Kidney epithelial cell (primary cell): ENCODE results near the gene LEUTX. TPM values are rescaled to one million over a fixed set of nuclear protein-coding genes. Genes with fewer than 3 reads are reported as not detected.
"Not testable (repeated sequence)": the region's sequence is repeated elsewhere in the genome, so short reads cannot be mapped to it uniquely, and the experiment has no call there.

ENCODE experiments used
- DNase-seq: peaks from one replicate; pipeline ENCODE4 v3.0.0-alpha.2; 2010; ENCODE audit warnings: low read depth
- H3K27me3 ChIP-seq: 2 replicates; pipeline ENCODE4 v1.6.0; 2011; ENCODE audit warnings: low read length; ENCODE audit not compliant: control insufficient read depth, insufficient read depth
- H3K36me3 ChIP-seq: 2 replicates; pipeline ENCODE4 v1.5.1; 2011; ENCODE audit warnings: low read length; ENCODE audit not compliant: control insufficient read depth, insufficient read depth
- H3K4me3 ChIP-seq: 2 replicates; pipeline ENCODE4 v1.5.1; 2011; ENCODE audit warnings: low read depth, mild to moderate bottlenecking, control low read depth, low read length
- CTCF ChIP-seq: IDR thresholded peaks from 2 replicates; pipeline ENCODE4 v1.5.1; 2011; ENCODE audit warnings: mild to moderate bottlenecking, moderate library complexity, low read length, control low read depth, inconsistent platforms; ENCODE audit not compliant: insufficient read depth, poor library complexity, severe bottlenecking
- total RNA-seq: library from RNA; depleted of rRNA; stranded (reverse); fragments of >200 nt; gene quantifications from 2 replicates; pipeline ENCODE4 v1.2.3, GENCODE V29; 2015

LEUTX gene
- total RNA-seq, 1 donor from 2014 or later = not detected

GRCh38 chr19:39795001-39795400 lies 16.3 kb downstream of the LEUTX start:
- no peak for DNase-seq
- no peaks in the 10 kb centered on the region for H3K36me3 ChIP-seq
- no peak for TF ChIP-seq CTCF
- H3K27me3 ChIP-seq = peaks cover 2% of the 10 kb centered on the region
- H3K4me3 ChIP-seq = no peak overlapping the region

GRCh38 chr19:39796000-39796498 lies 17.4 kb downstream of the LEUTX start:
- H3K27me3 ChIP-seq = peaks cover 2% of the 10 kb centered on the region

GRCh38 chr19:39797083-39797482 lies 18.4 kb downstream of the LEUTX start:
- peaks cover 2% of the 10 kb centered on the region for H3K27me3 ChIP-seq
- no peak overlapping the region for H3K4me3 ChIP-seq
- DNase-seq = no peak
- TF ChIP-seq CTCF = no peak
- H3K36me3 ChIP-seq = no peaks in the 10 kb centered on the region

More at GRCh38 chr19:39796000-39796498, 17.4 kb downstream of the LEUTX start:
- Histone ChIP-seq H3K4me3 (no peak overlapping the region), H3K36me3 (no peaks in the 10 kb centered on the region)
- TF ChIP-seq CTCF = no peak
- no peak for DNase-seq

GRCh38 chr19:39802958-39803357 lies 24.3 kb downstream of the LEUTX start:
- H3K36me3 ChIP-seq = no peaks in the 10 kb centered on the region
- H3K4me3 ChIP-seq = no peak overlapping the region
- TF ChIP-seq CTCF = no peak
- DNase-seq = no peak
- H3K27me3 ChIP-seq = no peaks in the 10 kb centered on the region

GRCh38 chr19:39805104-39805503 lies 26.4 kb downstream of the LEUTX start:
- no peak overlapping the region for H3K4me3 ChIP-seq
- no peaks in the 10 kb centered on the region for H3K36me3 ChIP-seq
- TF ChIP-seq CTCF = no peak
- no peak for DNase-seq
- H3K27me3 ChIP-seq = no peaks in the 10 kb centered on the region

- H3K4me3 ChIP-seq = no peak overlapping the region
- no peaks in the 10 kb centered on the region for H3K27me3 ChIP-seq
- H3K36me3 ChIP-seq = no peaks in the 10 kb centered on the region
- TF ChIP-seq CTCF = no peak
- no peak for DNase-seq
Observed at GRCh38 chr19:39807846-39808364, 29.3 kb downstream of the LEUTX start.

GRCh38 chr19:39808688-39809087 lies 30.0 kb downstream of the LEUTX start:
- H3K4me3 ChIP-seq, H3K27me3 ChIP-seq, H3K36me3 ChIP-seq, DNase-seq: not testable (repeated sequence)
